HepG2 (cell line): ENCODE results near the gene CDHR3. TPM values are rescaled to one million over a fixed set of nuclear protein-coding genes. Genes with fewer than 3 reads are reported as not detected.
A peak's percentile ranks its signal among the peaks of the same experiment; 100 is the strongest.

ENCODE experiments used
- GATA4 ChIP-seq: sonication (generic); IDR thresholded peaks from 2 replicates; pipeline ENCODE4 v1.6.1; 2016; ENCODE audit warnings: antibody characterized with exemption, low read depth, borderline replicate concordance
- PAF1 ChIP-seq: IDR thresholded peaks from 2 replicates; pipeline ENCODE4 v1.6.1; 2016; ENCODE audit warnings: missing genetic modification reagents, missing compliant biosample characterization
- SKIL ChIP-seq: sonication (generic); formaldehyde crosslinking; IDR thresholded peaks from 2 replicates; pipeline ENCODE4 v1.8.0; 2022; ENCODE audit warnings: missing genetic modification reagents, mild to moderate bottlenecking, moderate library complexity, borderline replicate concordance
- UBTF ChIP-seq: sonication (generic); formaldehyde crosslinking; IDR thresholded peaks from 2 replicates; pipeline ENCODE4 v1.4.0; 2020; ENCODE audit warnings: mild to moderate bottlenecking, missing genetic modification reagents
- ZMAT5 ChIP-seq: sonication (generic); formaldehyde crosslinking; IDR thresholded peaks from 2 replicates; pipeline ENCODE4 v1.5.0; 2020; ENCODE audit warnings: mild to moderate bottlenecking, low read depth, missing genetic modification reagents, borderline replicate concordance
- ZNF207 ChIP-seq: fragments of 450-650 bp; IDR thresholded peaks from 2 replicates; pipeline ENCODE4 v1.6.1; 2016; ENCODE audit warnings: antibody characterized with exemption, borderline replicate concordance
- polyA plus RNA-seq, 8 experiments: library from polyadenylated mRNA; depleted of rRNA in 3 of 8; stranded (reverse) in 7 of 8; unstranded in 1 of 8; fragments of >200 nt; fragmentation: Illumina TruSeq in 4 of 8; extraction: Trizol in 4 of 8; gene quantifications; 2 replicates each; pipeline versions ENCODE4 v1.2.1 to v1.2.3, GENCODE V29; 2011 to 2016; ENCODE audit warnings: low read depth in 4 of 8, missing spikeins in 1 of 8, mixed read lengths in 1 of 8; ENCODE audit not compliant: insufficient read depth in 1 of 8
- total RNA-seq, 5 experiments: library from RNA; depleted of rRNA; stranded (reverse); fragments of >200 nt; fragmentation: Illumina TruSeq; extraction: Trizol; gene quantifications; 2 replicates each; pipeline ENCODE4 v1.2.3, GENCODE V29; 2016; ENCODE audit warnings: low read depth in 1 of 5

The CDHR3 gene
- total and polyA plus RNA-seq, 2 of the 13 experiments (the other 11 are each of a cell fraction or from before 2014, with no cell fraction given): 6.5 to 11.8 TPM

- TF ChIP-seq SKIL (CRISPR knock-in tag) (no peak), UBTF (CRISPR knock-in tag) (0 out of 2 replicates have a peak, but pooled peaks have one; percentile 33), PAF1 (CRISPR knock-in tag) (no peak), GATA4 (no peak), ZNF207 (no peak), ZMAT5 (no peak)
Measured at GRCh38 chr7:106057962-106058927, 95.2 kb downstream of the CDHR3 start (continued).
